GM19463 (cell line): Measurements from ENCODE around the gene GNAZ.

Experiments
- ATAC-seq: cut with Tn5 transposase; IDR thresholded peaks from one replicate; pipeline ENCODE4 v1.9.1; 2021; ENCODE audit warnings: mild to moderate bottlenecking, moderate library complexity; ENCODE audit not compliant: unreplicated experiment

The GNAZ gene

GRCh38 chr22:23091760-23092159, 21.4 kb downstream of the GNAZ start:
- no peak for ATAC-seq

- no peak for ATAC-seq
Measured at GRCh38 chr22:23092217-23092955, 22.1 kb downstream of the GNAZ start.

- ATAC-seq, result no peak
Measured at GRCh38 chr22:23093051-23093788, 22.9 kb downstream of the GNAZ start.

DNA sequence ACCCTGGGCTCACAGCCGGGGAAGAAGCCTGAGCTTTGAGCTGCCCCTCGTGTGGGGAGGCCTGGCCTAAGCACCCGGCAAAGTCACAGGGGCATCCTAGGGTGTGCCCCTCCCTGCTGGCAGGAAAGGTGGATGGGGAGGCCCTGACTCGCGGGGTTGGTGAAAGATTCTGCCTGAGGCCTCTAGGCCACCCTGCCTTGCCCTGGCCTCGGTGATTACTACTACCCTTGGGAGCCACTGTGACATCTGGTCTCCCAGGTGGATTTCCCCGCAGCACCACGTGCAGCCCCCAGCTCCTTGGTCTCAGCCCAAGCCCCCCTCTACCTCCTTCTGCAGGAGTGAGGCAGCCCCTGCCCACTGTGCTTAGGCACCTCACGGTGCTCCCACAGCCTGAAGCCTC, 23.9 kb downstream of the GNAZ start:
- ATAC-seq, result no peak

- no peak for ATAC-seq
Measured at GRCh38 chr22:23094695-23095681, 24.7 kb downstream of the GNAZ start.

GRCh38 chr22:23095733-23096342, 25.5 kb downstream of the GNAZ start:
- no peak for ATAC-seq

DNA sequence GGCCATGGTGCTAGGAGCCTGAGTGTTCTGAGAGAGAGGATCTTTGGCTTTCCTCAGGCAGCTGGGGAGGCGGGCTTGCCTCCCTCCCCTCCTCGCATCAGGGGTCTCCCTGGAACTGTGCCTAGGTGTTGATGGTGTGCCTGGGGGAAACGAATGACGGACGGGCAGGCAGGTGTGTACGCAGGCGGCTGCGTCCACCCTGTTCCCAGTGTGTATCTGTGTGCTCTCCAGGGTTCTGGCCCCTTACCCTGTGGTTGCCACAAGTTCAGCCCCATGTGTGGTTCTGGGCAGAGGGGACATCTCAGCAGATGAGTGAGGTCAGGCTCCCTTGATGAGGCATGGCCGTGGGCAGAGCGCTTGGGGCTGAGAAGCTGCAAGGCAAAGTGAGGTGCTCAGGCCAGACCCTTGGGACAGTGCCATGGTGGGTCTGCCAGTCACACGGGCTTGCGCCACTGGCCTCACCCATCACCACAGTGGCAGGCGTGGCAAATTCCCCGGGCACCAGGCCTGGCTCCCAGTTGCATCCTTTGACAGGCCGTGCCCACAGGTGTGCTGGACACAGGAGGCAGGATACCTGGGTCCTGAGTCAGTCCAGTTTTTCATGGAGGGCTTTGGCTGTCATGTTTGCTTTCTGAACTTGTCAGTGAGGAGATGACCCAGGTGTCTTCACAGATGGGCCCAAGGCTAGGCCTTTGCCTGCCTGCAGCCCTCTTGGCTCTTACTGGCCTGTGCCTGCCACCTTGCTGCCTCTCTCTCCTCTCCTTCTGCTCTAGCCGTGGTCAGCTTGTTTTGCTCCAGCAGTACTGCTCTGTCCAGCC, 27.3 kb downstream of the GNAZ start:
- no peak for ATAC-seq

DNA sequence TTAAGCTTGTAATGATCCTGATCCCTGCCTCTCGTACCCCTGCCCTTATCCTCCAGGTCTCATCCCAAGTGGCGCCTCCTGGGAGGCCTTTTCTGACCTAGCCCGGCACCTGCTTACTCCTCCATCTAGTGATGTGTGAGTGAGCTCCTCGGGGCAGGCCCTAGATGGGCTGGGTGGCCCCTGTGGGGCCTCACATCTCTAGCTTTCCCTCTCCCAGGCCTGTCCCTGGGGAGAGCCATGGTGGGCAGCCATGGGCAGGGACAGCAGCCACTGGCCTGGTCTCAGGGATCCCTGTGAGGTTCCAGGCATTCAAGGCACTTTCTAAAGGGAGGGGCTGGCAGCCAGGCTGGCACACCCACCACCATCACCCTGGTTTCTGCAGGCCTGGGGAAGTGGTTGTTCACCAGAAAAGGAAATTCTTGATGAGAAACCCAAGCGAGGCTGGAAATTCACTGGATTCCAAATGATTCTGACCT, 27.9 kb downstream of the GNAZ start:
- no peak for ATAC-seq

- no peak for ATAC-seq
Measured at GRCh38 chr22:23098718-23099530, 28.6 kb downstream of the GNAZ start.

GRCh38 chr22:23099531-23099804, 29.1 kb downstream of the GNAZ start:
- no peak for ATAC-seq

DNA sequence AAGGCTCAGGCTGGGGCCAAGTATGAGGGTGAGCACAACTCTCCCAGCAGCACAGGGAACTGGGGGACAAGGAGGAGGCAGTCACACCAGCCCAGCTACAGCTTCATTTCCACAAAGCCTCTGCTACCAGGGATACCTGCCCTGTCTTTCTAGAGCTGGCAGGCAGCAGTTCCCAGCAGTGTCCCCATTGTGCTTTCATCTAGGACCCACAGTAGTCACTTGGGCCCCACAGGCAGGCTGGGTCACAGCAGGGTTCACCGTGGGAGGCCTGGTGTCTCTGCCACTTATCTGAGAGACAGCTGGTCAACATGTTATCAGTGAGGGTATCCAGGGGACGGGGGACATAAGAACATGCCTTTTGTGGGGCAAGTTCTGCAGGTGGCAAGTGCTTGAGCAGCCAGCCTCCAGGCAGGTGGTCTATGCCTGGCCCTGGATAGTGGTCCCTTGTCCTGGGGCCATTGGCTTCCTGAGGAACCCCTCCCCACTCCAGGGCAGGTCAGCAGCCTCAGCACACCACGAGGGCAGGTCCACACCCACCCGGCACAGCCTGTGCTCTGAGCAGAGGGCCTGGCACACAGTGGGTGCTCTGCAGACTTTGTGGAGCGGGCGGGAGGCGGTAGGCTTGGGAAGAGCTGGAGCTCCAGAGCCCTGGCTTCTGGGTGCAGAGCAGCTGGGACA, 29.9 kb downstream of the GNAZ start:
- no peak for ATAC-seq

DNA sequence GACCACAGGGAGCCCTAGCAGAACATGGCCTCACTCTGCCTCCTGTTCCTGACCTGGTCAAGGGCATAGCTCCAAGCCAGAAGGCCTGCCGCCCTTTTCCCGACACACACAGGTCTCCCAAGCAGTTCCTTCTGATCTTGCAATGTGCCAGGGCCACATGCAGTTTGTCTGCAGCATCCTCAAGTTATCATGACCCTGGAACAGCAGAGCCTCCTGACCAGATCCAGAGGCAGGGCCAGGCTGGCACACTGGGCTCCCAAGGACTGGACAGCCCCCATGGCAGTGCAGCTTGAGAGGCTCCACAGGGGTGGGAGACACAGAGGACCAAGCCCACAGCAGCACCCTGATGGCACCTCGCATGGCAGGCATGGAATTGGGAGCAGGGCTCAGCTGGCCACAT, 31.2 kb downstream of the GNAZ start:
- ATAC-seq, result no peak

- no peak for ATAC-seq
Measured at GRCh38 chr22:23102002-23102655, 31.8 kb downstream of the GNAZ start.

GRCh38 chr22:23102776-23103175, 32.5 kb downstream of the GNAZ start:
- no peak for ATAC-seq

- no peak for ATAC-seq
Measured at GRCh38 chr22:23103199-23103954, 33.1 kb downstream of the GNAZ start.

DNA sequence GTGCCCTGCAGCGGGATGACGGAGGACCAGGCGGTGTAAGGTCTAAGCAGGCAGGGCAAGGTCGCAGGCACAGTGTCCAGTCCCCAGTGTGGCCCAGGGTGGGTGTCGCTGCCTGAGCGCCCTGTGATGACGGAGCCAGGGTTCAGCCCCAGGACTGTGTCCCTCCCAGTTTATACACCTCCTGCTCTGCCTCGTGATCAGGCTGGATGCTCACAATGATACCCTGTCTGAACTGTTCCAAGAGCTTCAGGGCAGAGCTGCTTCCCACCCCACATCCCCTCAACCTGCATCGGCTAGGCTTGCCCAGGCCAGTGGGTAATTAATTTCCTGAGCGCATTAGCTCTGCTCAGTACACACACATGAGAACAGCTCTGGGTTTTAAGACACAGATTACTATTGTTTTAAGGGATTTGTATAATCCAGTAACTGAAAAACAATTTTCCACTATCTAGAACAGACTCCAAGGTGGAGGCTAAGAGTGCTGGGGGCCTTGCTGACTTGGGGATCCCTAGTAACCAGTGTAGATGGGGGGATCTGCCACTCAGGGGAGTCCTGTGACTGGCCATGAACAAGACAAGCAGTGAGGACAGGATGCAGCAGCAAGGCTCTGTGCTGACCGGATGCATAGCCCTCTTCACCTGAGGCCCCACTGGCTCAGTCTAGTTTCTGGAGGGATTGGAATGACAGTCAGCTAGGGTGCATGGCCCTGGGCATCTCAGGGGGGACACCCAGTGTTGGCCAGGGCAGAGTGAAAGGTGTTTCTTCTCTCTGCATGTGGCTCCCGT, 34.1 kb downstream of the GNAZ start:
- ATAC-seq, result no peak

DNA sequence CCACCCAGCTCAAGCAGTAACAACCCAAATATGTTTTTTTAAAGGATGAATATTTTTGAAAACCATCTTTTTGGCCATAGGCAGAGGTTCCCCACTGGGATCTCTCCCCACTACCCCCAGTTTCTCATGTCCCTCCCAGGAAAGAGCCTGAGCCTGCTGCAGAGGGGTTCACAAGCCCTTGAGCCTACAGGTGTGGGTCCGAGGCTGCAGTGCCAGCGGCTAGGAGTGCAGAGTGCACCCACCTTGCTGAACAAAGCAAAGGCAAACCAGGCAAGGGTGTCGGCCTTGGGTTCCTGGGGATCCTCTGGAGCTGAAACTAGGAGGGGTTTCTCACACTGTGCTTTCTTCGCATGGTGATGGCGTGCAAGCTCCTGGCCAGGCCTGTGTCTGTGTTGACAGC, 35.0 kb downstream of the GNAZ start:
- ATAC-seq, result no peak
